ENCODE measurements around the gene NPNT. TPM values are rescaled to one million over a fixed set of nuclear protein-coding genes. Genes with fewer than 3 reads are reported as not detected.

NPNT gene
- total RNA-seq, 2 experiments from 2014 or later: not detected

GRCh38 chr4:105989485-105990242, 94.4 kb downstream of the NPNT start:
- peaks cover 2% of the 10 kb centered on the region for H3K27me3 Mint-ChIP-seq (ENCODE audit: low read depth)
- H3K9me3 Mint-ChIP-seq: peaks cover 2% of the 10 kb centered on the region
- DNase-seq: no peak
- no peak overlapping the region for H3K4me3 Mint-ChIP-seq
- intact Hi-C loops (cut with micrococcal nuclease): no loop called here
- no peaks in the 10 kb centered on the region for H3K36me3 Mint-ChIP-seq (ENCODE audit: low read depth)
- CTCF ChIA-PET: no interaction called here
- H3K4me1 Mint-ChIP-seq (ENCODE audit: low read depth): no peaks in the 10 kb centered on the region
- no peak overlapping the region for H3K27ac Mint-ChIP-seq

GRCh38 chr4:105990933-105991332, 95.7 kb downstream of the NPNT start:
- intact Hi-C loops (cut with micrococcal nuclease): no loop called here
- H3K27me3 Mint-ChIP-seq (ENCODE audit: low read depth): peaks cover 2% of the 10 kb centered on the region
- no peaks in the 10 kb centered on the region for H3K4me1 Mint-ChIP-seq (ENCODE audit: low read depth)
- H3K4me3 Mint-ChIP-seq: no peak overlapping the region
- H3K27ac Mint-ChIP-seq: no peak overlapping the region
- H3K36me3 Mint-ChIP-seq (ENCODE audit: low read depth): no peaks in the 10 kb centered on the region
- H3K9me3 Mint-ChIP-seq: peaks cover 2% of the 10 kb centered on the region
- CTCF ChIA-PET: interaction anchor here (0.6 kb wide), 1 partner anchor 253 kb away, joined by 4 read pairs; no protein-coding TSS in a partner anchor
- no peak for DNase-seq

GRCh38 chr4:105991726-105992125, 96.5 kb downstream of the NPNT start:
- CTCF ChIA-PET: no interaction called here
- no peaks in the 10 kb centered on the region for H3K36me3 Mint-ChIP-seq (ENCODE audit: low read depth)
- no peaks in the 10 kb centered on the region for H3K4me1 Mint-ChIP-seq (ENCODE audit: low read depth)
- H3K4me3 Mint-ChIP-seq: no peak overlapping the region
- H3K9me3 Mint-ChIP-seq: peaks cover 2% of the 10 kb centered on the region
- intact Hi-C loops (cut with micrococcal nuclease): no loop called here
- H3K27ac Mint-ChIP-seq: no peak overlapping the region
- peaks cover 2% of the 10 kb centered on the region for H3K27me3 Mint-ChIP-seq (ENCODE audit: low read depth)
- DNase-seq: no peak

GRCh38 chr4:105992641-105993305, 97.5 kb downstream of the NPNT start:
- Mint-ChIP-seq H3K9me3 (peaks cover 2% of the 10 kb centered on the region), H3K4me3 (no peak overlapping the region), H3K36me3 (ENCODE audit: low read depth) (no peaks in the 10 kb centered on the region), H3K27me3 (ENCODE audit: low read depth) (peaks cover 2% of the 10 kb centered on the region), H3K4me1 (ENCODE audit: low read depth) (no peaks in the 10 kb centered on the region), H3K27ac (no peak overlapping the region)
- CTCF ChIA-PET: no interaction called here
- no peak for DNase-seq
- intact Hi-C loops (cut with micrococcal nuclease): no loop called here

GRCh38 chr4:105994061-105994460, 98.8 kb downstream of the NPNT start:
- no peaks in the 10 kb centered on the region for H3K4me1 Mint-ChIP-seq (ENCODE audit: low read depth)
- H3K4me3 Mint-ChIP-seq: no peak overlapping the region
- no peaks in the 10 kb centered on the region for H3K36me3 Mint-ChIP-seq (ENCODE audit: low read depth)
- no peaks in the 10 kb centered on the region for H3K9me3 Mint-ChIP-seq
- intact Hi-C loops (cut with micrococcal nuclease): no loop called here
- no peak for DNase-seq
- H3K27ac Mint-ChIP-seq: no peak overlapping the region
- CTCF ChIA-PET: no interaction called here
- H3K27me3 Mint-ChIP-seq (ENCODE audit: low read depth): no peaks in the 10 kb centered on the region

GRCh38 chr4:105994841-105995501, 99.7 kb downstream of the NPNT start:
- CTCF ChIA-PET: no interaction called here
- Mint-ChIP-seq H3K4me1 (ENCODE audit: low read depth) (no peaks in the 10 kb centered on the region), H3K36me3 (ENCODE audit: low read depth) (no peaks in the 10 kb centered on the region), H3K27me3 (ENCODE audit: low read depth) (no peaks in the 10 kb centered on the region), H3K27ac (no peak overlapping the region), H3K9me3 (no peaks in the 10 kb centered on the region), H3K4me3 (no peak overlapping the region)
- DNase-seq: no peak
- intact Hi-C loops (cut with micrococcal nuclease): no loop called here

GRCh38 chr4:105996845-105997244, 101.6 kb downstream of the NPNT start:
- H3K4me3 Mint-ChIP-seq: no peak overlapping the region
- CTCF ChIA-PET: no interaction called here
- H3K9me3 Mint-ChIP-seq: no peaks in the 10 kb centered on the region
- H3K27me3 Mint-ChIP-seq (ENCODE audit: low read depth): no peaks in the 10 kb centered on the region
- H3K36me3 Mint-ChIP-seq (ENCODE audit: low read depth): no peaks in the 10 kb centered on the region
- H3K27ac Mint-ChIP-seq: no peak overlapping the region
- no peak for DNase-seq
- intact Hi-C loops (cut with micrococcal nuclease): no loop called here
- H3K4me1 Mint-ChIP-seq (ENCODE audit: low read depth): no peaks in the 10 kb centered on the region

GRCh38 chr4:105998171-105999063, 103.1 kb downstream of the NPNT start:
- H3K4me3 Mint-ChIP-seq: no peak overlapping the region
- H3K36me3 Mint-ChIP-seq (ENCODE audit: low read depth): no peaks in the 10 kb centered on the region
- no peak overlapping the region for H3K27ac Mint-ChIP-seq
- no peaks in the 10 kb centered on the region for H3K9me3 Mint-ChIP-seq
- DNase-seq: no peak
- CTCF ChIA-PET: no interaction called here
- H3K27me3 Mint-ChIP-seq (ENCODE audit: low read depth): no peaks in the 10 kb centered on the region
- H3K4me1 Mint-ChIP-seq (ENCODE audit: low read depth): no peaks in the 10 kb centered on the region
- intact Hi-C loops (cut with micrococcal nuclease): no loop called here

GRCh38 chr4:106002994-106003393, 107.7 kb downstream of the NPNT start:
- DNase-seq: no peak
- intact Hi-C loops (cut with micrococcal nuclease): no loop called here
- Mint-ChIP-seq H3K9me3 (peaks cover 1% of the 10 kb centered on the region), H3K27me3 (ENCODE audit: low read depth) (no peaks in the 10 kb centered on the region), H3K27ac (no peak overlapping the region), H3K4me3 (no peak overlapping the region), H3K36me3 (ENCODE audit: low read depth) (no peaks in the 10 kb centered on the region), H3K4me1 (ENCODE audit: low read depth) (no peaks in the 10 kb centered on the region)
- CTCF ChIA-PET: no interaction called here

GRCh38 chr4:106010761-106011160, 115.5 kb downstream of the NPNT start:
- Mint-ChIP-seq H3K36me3 (ENCODE audit: low read depth) (no peaks in the 10 kb centered on the region), H3K4me3 (no peak overlapping the region)
- intact Hi-C loops (cut with micrococcal nuclease): no loop called here

GRCh38 chr4:106011387-106011786, 116.1 kb downstream of the NPNT start:
- H3K4me3 Mint-ChIP-seq: no peak overlapping the region
- intact Hi-C loops (cut with micrococcal nuclease): no loop called here
- CTCF ChIA-PET: no interaction called here
- H3K27me3 Mint-ChIP-seq (ENCODE audit: low read depth): no peaks in the 10 kb centered on the region
- DNase-seq: no peak
- H3K36me3 Mint-ChIP-seq (ENCODE audit: low read depth): no peaks in the 10 kb centered on the region
- H3K27ac Mint-ChIP-seq: no peak overlapping the region
- no peaks in the 10 kb centered on the region for H3K4me1 Mint-ChIP-seq (ENCODE audit: low read depth)
- peaks cover 37% of the 10 kb centered on the region for H3K9me3 Mint-ChIP-seq

More at GRCh38 chr4:106010761-106011160, 115.5 kb downstream of the NPNT start:
- Mint-ChIP-seq H3K4me1 (ENCODE audit: low read depth) (no peaks in the 10 kb centered on the region), H3K27me3 (ENCODE audit: low read depth) (no peaks in the 10 kb centered on the region), H3K9me3 (peaks cover 37% of the 10 kb centered on the region), H3K27ac (no peak overlapping the region)
- CTCF ChIA-PET: no interaction called here
- no peak for DNase-seq

GRCh38 chr4:106017975-106018374, 122.7 kb downstream of the NPNT start:
- no peaks in the 10 kb centered on the region for H3K4me1 Mint-ChIP-seq (ENCODE audit: low read depth)
- no peaks in the 10 kb centered on the region for H3K27me3 Mint-ChIP-seq (ENCODE audit: low read depth)
- H3K36me3 Mint-ChIP-seq (ENCODE audit: low read depth): no peaks in the 10 kb centered on the region
- H3K27ac Mint-ChIP-seq: no peak overlapping the region
- CTCF ChIA-PET: no interaction called here
- peaks cover 11% of the 10 kb centered on the region for H3K9me3 Mint-ChIP-seq
- H3K4me3 Mint-ChIP-seq: no peak overlapping the region
- intact Hi-C loops (cut with micrococcal nuclease): loop anchor here (5.0 kb wide), 1 partner anchor 461 kb away; no protein-coding TSS in a partner anchor
- no peak for DNase-seq

Measured in activated naive CD4-positive, alpha-beta T cell treated with anti-CD3 and anti-CD28 coated beads for 36 hours (primary cell).